ENCODE results near the gene TIMP3. TPM values are rescaled to one million over a fixed set of nuclear protein-coding genes. Genes with fewer than 3 reads are reported as not detected.

TIMP3 gene
- total RNA-seq, 1 experiment from 2014 or later: 12.3 TPM

GRCh38 chr22:32806296-32806695, 4.8 kb downstream of the TIMP3 start:
- H3K4me3 Mint-ChIP-seq (ENCODE audit: low read depth, unreplicated experiment): no peak overlapping the region
- no peaks in the 10 kb centered on the region for H3K9me3 Mint-ChIP-seq (ENCODE audit: low read depth, unreplicated experiment)
- CTCF ChIA-PET: interaction anchor here (1.4 kb wide), 1 partner anchor 9 kb away, joined by 4 read pairs; no protein-coding TSS in a partner anchor
- H3K27me3 Mint-ChIP-seq (ENCODE audit: unreplicated experiment): peaks cover 50% of the 10 kb centered on the region
- H3K36me3 Mint-ChIP-seq (ENCODE audit: insufficient read depth, unreplicated experiment): peaks cover 18% of the 10 kb centered on the region
- DNase-seq: no peak
- H3K27ac Mint-ChIP-seq (ENCODE audit: unreplicated experiment): no peak overlapping the region
- intact Hi-C loops (cut with micrococcal nuclease; ENCODE audit: unreplicated experiment): no loop called here
- no TSS peak for BruUV-seq (replicated peaks)
- H3K4me1 Mint-ChIP-seq (ENCODE audit: low read depth, unreplicated experiment): peaks cover 14% of the 10 kb centered on the region
- TF ChIP-seq CTCF (IDR thresholded peaks at IDR 0.05; ENCODE audit: unreplicated experiment): no peak

- H3K4me1 Mint-ChIP-seq (ENCODE audit: low read depth, unreplicated experiment): peaks cover 4% of the 10 kb centered on the region
- CTCF ChIA-PET: no interaction called here
- H3K27ac Mint-ChIP-seq (ENCODE audit: unreplicated experiment): no peak overlapping the region
- no peak for DNase-seq
- no TSS peak for BruUV-seq (replicated peaks)
- intact Hi-C loops (cut with micrococcal nuclease; ENCODE audit: unreplicated experiment): no loop called here
- TF ChIP-seq CTCF (IDR thresholded peaks at IDR 0.05; ENCODE audit: unreplicated experiment): no peak
- H3K4me3 Mint-ChIP-seq (ENCODE audit: low read depth, unreplicated experiment): no peak overlapping the region
- H3K27me3 Mint-ChIP-seq (ENCODE audit: unreplicated experiment): peaks cover 43% of the 10 kb centered on the region
- H3K9me3 Mint-ChIP-seq (ENCODE audit: low read depth, unreplicated experiment): no peaks in the 10 kb centered on the region
- peaks cover 5% of the 10 kb centered on the region for H3K36me3 Mint-ChIP-seq (ENCODE audit: insufficient read depth, unreplicated experiment)
Measured at GRCh38 chr22:32808038-32808445, 6.5 kb downstream of the TIMP3 start.

DNA sequence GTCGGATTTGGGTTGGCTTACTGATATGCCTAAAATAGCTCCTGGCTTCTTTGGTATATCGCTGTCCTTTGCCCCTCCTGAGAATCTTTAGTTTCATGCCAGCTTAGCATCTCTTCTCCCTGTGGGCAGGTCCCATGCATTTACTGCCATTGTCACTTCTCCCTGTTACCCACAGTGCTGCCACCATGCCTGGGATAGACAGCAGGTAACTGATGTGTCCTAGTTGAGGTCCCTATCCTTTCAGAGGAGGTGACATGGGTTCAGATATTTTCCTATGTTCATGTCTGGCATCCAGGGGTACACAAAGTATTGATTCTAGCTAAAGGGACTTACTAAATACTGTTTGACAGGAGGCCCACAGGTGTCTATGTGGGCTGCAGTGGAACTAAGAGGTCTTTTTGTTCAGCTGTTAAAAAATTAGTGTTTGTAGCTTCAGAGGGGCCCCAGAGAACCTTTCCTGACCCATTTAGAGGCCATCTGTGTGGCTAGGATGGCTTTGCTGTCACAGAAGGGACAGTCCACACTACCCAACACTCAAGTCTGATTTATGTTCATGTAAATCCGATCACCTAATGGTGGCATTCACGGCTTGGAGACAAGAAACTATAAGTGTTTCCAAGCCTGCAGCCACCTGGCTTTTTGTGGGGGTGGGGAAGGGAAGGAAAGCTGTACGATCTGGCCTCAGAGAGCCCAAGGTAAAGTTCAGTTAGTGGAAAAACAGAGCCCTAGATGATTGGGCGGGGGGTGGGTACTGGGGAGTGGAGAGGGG, 8.5 kb downstream of the TIMP3 start:
- H3K27me3 Mint-ChIP-seq (ENCODE audit: unreplicated experiment): peaks cover 36% of the 10 kb centered on the region
- intact Hi-C loops (cut with micrococcal nuclease; ENCODE audit: unreplicated experiment): no loop called here
- no peaks in the 10 kb centered on the region for H3K4me1 Mint-ChIP-seq (ENCODE audit: low read depth, unreplicated experiment)
- no peak for DNase-seq
- CTCF ChIA-PET: interaction anchor here (0.6 to 0.7 kb wide), 2 partner anchors 10 to 74 kb away, joined by 3 to 5 read pairs; no protein-coding TSS in a partner anchor
- BruUV-seq (replicated peaks): no TSS peak
- H3K4me3 Mint-ChIP-seq (ENCODE audit: low read depth, unreplicated experiment): no peak overlapping the region
- H3K36me3 Mint-ChIP-seq (ENCODE audit: insufficient read depth, unreplicated experiment): no peaks in the 10 kb centered on the region
- H3K27ac Mint-ChIP-seq (ENCODE audit: unreplicated experiment): no peak overlapping the region
- no peak for TF ChIP-seq CTCF (IDR thresholded peaks at IDR 0.05; ENCODE audit: unreplicated experiment)
- H3K9me3 Mint-ChIP-seq (ENCODE audit: low read depth, unreplicated experiment): no peaks in the 10 kb centered on the region

GRCh38 chr22:32810555-32811133, 9.1 kb downstream of the TIMP3 start:
- TF ChIP-seq CTCF (IDR thresholded peaks at IDR 0.05; ENCODE audit: unreplicated experiment): no peak
- BruUV-seq (replicated peaks): no TSS peak
- Mint-ChIP-seq H3K4me3 (ENCODE audit: low read depth, unreplicated experiment) (no peak overlapping the region), H3K27ac (ENCODE audit: unreplicated experiment) (peak overlapping the region; percentile 8), H3K9me3 (ENCODE audit: low read depth, unreplicated experiment) (no peaks in the 10 kb centered on the region), H3K4me1 (ENCODE audit: low read depth, unreplicated experiment) (no peaks in the 10 kb centered on the region), H3K27me3 (ENCODE audit: unreplicated experiment) (peaks cover 36% of the 10 kb centered on the region), H3K36me3 (ENCODE audit: insufficient read depth, unreplicated experiment) (no peaks in the 10 kb centered on the region)
- CTCF ChIA-PET: interaction anchor here (0.7 to 1.0 kb wide), 2 partner anchors 73 to 279 kb away, joined by 3 to 5 read pairs; no protein-coding TSS in a partner anchor
- intact Hi-C loops (cut with micrococcal nuclease; ENCODE audit: unreplicated experiment): no loop called here
- DNase-seq: no peak
